CD4-positive, alpha-beta memory T cell (primary cell): ENCODE results near the gene NCR2. TPM values are rescaled to one million over a fixed set of nuclear protein-coding genes. Genes with fewer than 3 reads are reported as not detected.

Experiments
- CTCF ChIA-PET: fragments of 350-600 bp; sonication (Branson Sonifier 250); formaldehyde crosslinking; loops from one replicate; lab custom pipeline; 2021; ENCODE audit warnings: inconsistent platforms; ENCODE audit not compliant: partially characterized antibody; lab: Charles Lee
- POLR2A ChIA-PET: fragments of 350-600 bp; sonication (Branson Sonifier 250); formaldehyde crosslinking; loops from one replicate; lab custom pipeline; 2021; ENCODE audit not compliant: partially characterized antibody; lab: Charles Lee
- DNase-seq, 5 donors: peaks; one replicate each; pipeline versions ENCODE4 v3.0.0 to v3.0.0-alpha.2; 2020 to 2022; ENCODE audit warnings: mixed read lengths in 1 of 5
- H3K27ac ChIP-seq: one replicate; pipeline ENCODE4 v1.7.0; 2013; ENCODE audit warnings: low read depth, low read length
- H3K27me3 ChIP-seq: 2 replicates; pipeline ENCODE4 v1.7.0; 2013; ENCODE audit warnings: mild to moderate bottlenecking, low read length, moderate library complexity; ENCODE audit not compliant: insufficient read depth
- H3K36me3 ChIP-seq: 2 replicates; pipeline ENCODE4 v1.7.0; 2013; ENCODE audit warnings: mild to moderate bottlenecking, low read length, moderate library complexity; ENCODE audit not compliant: insufficient read depth
- H3K4me1 ChIP-seq: 2 replicates; pipeline ENCODE4 v1.7.0; 2013; ENCODE audit warnings: mild to moderate bottlenecking, low read length, moderate library complexity; ENCODE audit not compliant: insufficient read depth
- H3K4me3 ChIP-seq, 2 donors: one replicate each; pipeline ENCODE4 v1.7.0; 2013; ENCODE audit warnings: low read length in 2 of 2, mild to moderate bottlenecking in 1 of 2
- H3K9me3 ChIP-seq, 2 donors: one replicate each; pipeline ENCODE4 v1.7.0; 2013; ENCODE audit warnings: low read length in 2 of 2, control low read depth in 1 of 2; ENCODE audit not compliant: control insufficient read depth in 1 of 2
- H3K27ac Mint-ChIP-seq, 7 donors: one replicate each; pipeline ENCODE4 v1.8.0; 2020 to 2021; ENCODE audit warnings: mixed read lengths in 7 of 7, mild to moderate bottlenecking in 6 of 7, inconsistent platforms in 3 of 7, moderate library complexity in 3 of 7
- H3K27me3 Mint-ChIP-seq, 2 donors: one replicate each; pipeline ENCODE4 v1.8.0; 2020 to 2021; ENCODE audit warnings: mixed read lengths in 2 of 2
- H3K36me3 Mint-ChIP-seq, 2 donors: one replicate each; pipeline ENCODE4 v1.8.0; 2020 to 2021; ENCODE audit warnings: mixed read lengths in 2 of 2, inconsistent platforms in 1 of 2, mild to moderate bottlenecking in 1 of 2
- H3K4me1 Mint-ChIP-seq, 4 donors: one replicate each; pipeline ENCODE4 v1.8.0; 2020 to 2021; ENCODE audit warnings: mixed read lengths in 4 of 4, mild to moderate bottlenecking in 1 of 4
- H3K4me3 Mint-ChIP-seq, 8 donors: one replicate each; pipeline ENCODE4 v1.8.0; 2020 to 2021; ENCODE audit warnings: mixed read lengths in 8 of 8, mild to moderate bottlenecking in 7 of 8, moderate library complexity in 6 of 8, inconsistent platforms in 3 of 8
- H3K9me3 Mint-ChIP-seq, 8 donors: one replicate each; pipeline ENCODE4 v1.8.0; 2020 to 2021; ENCODE audit warnings: mixed read lengths in 8 of 8, mild to moderate bottlenecking in 5 of 8, inconsistent platforms in 3 of 8, moderate library complexity in 1 of 8
- intact Hi-C: fragments of 100-400 bp; cut with micrococcal nuclease; formaldehyde crosslinking; loops from one replicate; pipeline ENCODE4 v1.15.1; 2023
- polyA plus RNA-seq, 2 donors: library from polyadenylated mRNA; unstranded; fragments of 300-500 nt; fragmentation: Illumina TruSeq; gene quantifications; one replicate each; pipeline ENCODE4 v1.2.3, GENCODE V29; 2021
- total RNA-seq, 2 experiments: library from RNA; stranded (reverse); gene quantifications; one replicate each; pipeline ENCODE4 v1.2.3, GENCODE V29; 2021

The NCR2 gene
- total and polyA plus RNA-seq, 4 experiments from 2014 or later: not detected

GRCh38 chr6:41386594-41386993 lies 51.2 kb downstream of the NCR2 start:
- Mint-ChIP-seq H3K4me3 (no peak overlapping the region), H3K27ac (no peak overlapping the region), H3K27me3 (peaks cover 11 to 19% of the 10 kb centered on the region in 2 donors), H3K36me3 (no peaks in the 10 kb centered on the region), H3K9me3 (peaks cover 0 to 2% (median 0%) of the 10 kb centered on the region in 8 donors), H3K4me1 (no peaks in the 10 kb centered on the region)
- H3K4me1 ChIP-seq: no peaks in the 10 kb centered on the region
- peaks cover 11% of the 10 kb centered on the region for H3K27me3 ChIP-seq
- ChIA-PET POLR2A (no interaction called here), CTCF (no interaction called here)
- intact Hi-C loops: no loop called here
- H3K9me3 ChIP-seq: no peaks in the 10 kb centered on the region
- no peak overlapping the region for H3K27ac ChIP-seq
- no peak overlapping the region for H3K4me3 ChIP-seq
- no peaks in the 10 kb centered on the region for H3K36me3 ChIP-seq
- DNase-seq: no peak

- H3K36me3 Mint-ChIP-seq: peaks cover 0 to 12% of the 10 kb centered on the region in 2 donors
- peaks cover 4% of the 10 kb centered on the region for H3K27me3 ChIP-seq
- no peaks in the 10 kb centered on the region for H3K36me3 ChIP-seq
- intact Hi-C loops: no loop called here
- H3K4me3 Mint-ChIP-seq: no peak overlapping the region
- no peaks in the 10 kb centered on the region for H3K4me1 ChIP-seq
- ChIA-PET POLR2A (no interaction called here), CTCF (interaction anchor here (1.0 to 1.8 kb wide), 2 partner anchors 24 to 32 kb away, joined by 4 to 5 read pairs; no protein-coding TSS in a partner anchor)
- no peak overlapping the region for H3K27ac Mint-ChIP-seq
- no peak overlapping the region for H3K4me3 ChIP-seq
- no peak for DNase-seq
- peaks cover 0 to 2% of the 10 kb centered on the region in 2 donors for H3K9me3 ChIP-seq
- H3K9me3 Mint-ChIP-seq: peaks cover 0 to 32% (median 21%) of the 10 kb centered on the region in 8 donors
- no peaks in the 10 kb centered on the region for H3K4me1 Mint-ChIP-seq
- no peak overlapping the region for H3K27ac ChIP-seq
- H3K27me3 Mint-ChIP-seq: peaks cover 17 to 24% of the 10 kb centered on the region in 2 donors
These were observed 56.8 kb downstream of the NCR2 start for GRCh38 chr6:41392246-41392645.

GRCh38 chr6:41396335-41396734 lies 60.9 kb downstream of the NCR2 start:
- POLR2A ChIA-PET: no interaction called here
- Mint-ChIP-seq H3K27ac (no peak overlapping the region), H3K4me3 (no peak overlapping the region), H3K36me3 (peaks cover 0 to 12% of the 10 kb centered on the region in 2 donors), H3K9me3 (peaks cover 0 to 37% (median 23%) of the 10 kb centered on the region in 8 donors), H3K27me3 (peaks cover 23 to 32% of the 10 kb centered on the region in 2 donors), H3K4me1 (no peaks in the 10 kb centered on the region)
- H3K36me3 ChIP-seq: no peaks in the 10 kb centered on the region
- H3K4me3 ChIP-seq: no peak overlapping the region
- H3K9me3 ChIP-seq: peaks cover 0 to 2% of the 10 kb centered on the region in 2 donors
- CTCF ChIA-PET: interaction anchor here (0.8 to 1.6 kb wide), 2 partner anchors 29 to 206 kb away, joined by 3 to 7 read pairs; no protein-coding TSS in a partner anchor
- intact Hi-C loops: no loop called here
- no peak for DNase-seq
- no peaks in the 10 kb centered on the region for H3K27me3 ChIP-seq
- no peaks in the 10 kb centered on the region for H3K4me1 ChIP-seq
- H3K27ac ChIP-seq: no peak overlapping the region

DNA sequence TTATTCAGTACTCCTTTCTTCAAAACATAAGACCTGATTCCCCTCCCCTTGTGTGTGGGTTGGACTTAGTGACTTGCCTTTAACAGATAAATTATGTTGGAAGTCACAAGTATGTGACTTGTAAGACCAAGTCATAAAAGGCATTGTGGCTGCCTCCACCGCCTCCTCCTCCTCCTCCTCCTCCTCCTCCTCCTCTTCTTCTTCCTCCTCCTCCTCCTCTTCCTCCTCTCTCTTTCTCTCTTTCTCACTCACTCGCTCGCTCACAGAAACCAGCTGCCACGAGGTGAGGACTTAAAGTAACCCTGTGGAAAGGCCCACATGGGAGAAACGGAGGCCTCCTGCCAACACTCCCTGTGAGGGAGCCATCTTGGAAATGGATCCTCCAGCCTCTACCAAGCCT lies 64.0 kb downstream of the NCR2 start:
- Mint-ChIP-seq H3K27ac (no peak overlapping the region), H3K36me3 (peaks cover 0 to 7% of the 10 kb centered on the region in 2 donors), H3K4me3 (no peak overlapping the region), H3K27me3 (peaks cover 22 to 36% of the 10 kb centered on the region in 2 donors), H3K4me1 (no peaks in the 10 kb centered on the region), H3K9me3 (peaks cover 2 to 31% (median 20%) of the 10 kb centered on the region in 8 donors)
- ChIA-PET POLR2A (no interaction called here), CTCF (no interaction called here)
- no peak for DNase-seq
- H3K27ac ChIP-seq: no peak overlapping the region
- H3K4me3 ChIP-seq: no peak overlapping the region
- intact Hi-C loops: no loop called here
- H3K36me3 ChIP-seq: no peaks in the 10 kb centered on the region
- H3K9me3 ChIP-seq: no peaks in the 10 kb centered on the region
- no peaks in the 10 kb centered on the region for H3K27me3 ChIP-seq
- no peaks in the 10 kb centered on the region for H3K4me1 ChIP-seq

Other genes starting within 250 kb of the NCR2 start
- not detected for gene TREML1, start 181.3 kb upstream of the NCR2 start, total RNA-seq
- not detected for gene TREML1, start 181.3 kb upstream of the NCR2 start, polyA plus RNA-seq
- gene TREM2, start 172.5 kb upstream of the NCR2 start, total RNA-seq: 1 to 10 TPM; 2.7 to 4.0 TPM
- not detected for gene TREM2, start 172.5 kb upstream of the NCR2 start, polyA plus RNA-seq
- under 1 TPM; 0.35 to 0.39 TPM for gene TREML2, start 134.5 kb upstream of the NCR2 start, total RNA-seq
- gene TREML2, start 134.5 kb upstream of the NCR2 start, polyA plus RNA-seq: 1 to 10 TPM; 1.6 to 4.8 TPM
- gene TREML4, start 107.3 kb upstream of the NCR2 start, total RNA-seq: not detected
- gene TREML4, start 107.3 kb upstream of the NCR2 start, polyA plus RNA-seq: not detected
- gene TREM1, start 48.9 kb upstream of the NCR2 start, total RNA-seq: not detected
- not detected for gene TREM1, start 48.9 kb upstream of the NCR2 start, polyA plus RNA-seq
- gene FOXP4, start 210.8 kb downstream of the NCR2 start, total RNA-seq: 1 to 10 TPM; 7.4 to 7.8 TPM
- gene FOXP4, start 210.8 kb downstream of the NCR2 start, polyA plus RNA-seq: 1 to 10 TPM in 1 of 2 donors, under 1 TPM in 1; 0.08 to 1.6 TPM